Activated CD8-positive, alpha-beta T cell treated with anti-CD3 and anti-CD28 coated beads for 36 hours (primary cell): Measurements from ENCODE around the gene BCAR3. TPM values are rescaled to one million over a fixed set of nuclear protein-coding genes. Genes with fewer than 3 reads are reported as not detected.

ENCODE experiments used
- ATAC-seq: fragments of 200-7000 bp; cut with Tn5 transposase; one replicate; pipeline ENCODE4 v1.10.0; 2021; ENCODE audit warnings: mild to moderate bottlenecking, moderate library complexity
- CTCF ChIA-PET: fragments of 350-600 bp; sonication (Branson Sonifier 250); formaldehyde crosslinking; loops from one replicate; lab custom pipeline; 2021; ENCODE audit warnings: antibody characterized with exemption; lab: Charles Lee
- POLR2A ChIA-PET: fragments of 350-600 bp; sonication (Branson Sonifier 250); formaldehyde crosslinking; loops from one replicate; lab custom pipeline; 2021; ENCODE audit warnings: antibody characterized with exemption; lab: Charles Lee
- DNase-seq: peaks from one replicate; pipeline ENCODE4 v3.0.0-alpha.2; 2020
- H3K27ac Mint-ChIP-seq: one replicate; pipeline ENCODE4 v1.8.0; 2021; ENCODE audit warnings: mild to moderate bottlenecking, mixed read lengths
- H3K27me3 Mint-ChIP-seq: one replicate; pipeline ENCODE4 v1.8.0; 2021; ENCODE audit warnings: mixed read lengths
- H3K36me3 Mint-ChIP-seq: one replicate; pipeline ENCODE4 v1.8.0; 2021; ENCODE audit warnings: low read depth, mixed read lengths
- H3K4me1 Mint-ChIP-seq: one replicate; pipeline ENCODE4 v1.8.0; 2021; ENCODE audit warnings: low read depth, mixed read lengths
- H3K4me3 Mint-ChIP-seq: one replicate; pipeline ENCODE4 v1.8.0; 2021; ENCODE audit warnings: mild to moderate bottlenecking, moderate library complexity, mixed read lengths
- H3K9me3 Mint-ChIP-seq: one replicate; pipeline ENCODE4 v1.8.0; 2021; ENCODE audit warnings: mixed read lengths
- CTCF ChIP-seq: fragments of 200-600 bp; IDR thresholded peaks from one replicate; pipeline ENCODE4 v1.8.0; 2022; ENCODE audit warnings: antibody characterized with exemption, mild to moderate bottlenecking
- intact Hi-C: fragments of 100-400 bp; cut with micrococcal nuclease; formaldehyde crosslinking; loops from one replicate; pipeline ENCODE4 v1.10.0; 2022
- total RNA-seq, 2 experiments: library from RNA; stranded (reverse); gene quantifications; one replicate each; pipeline ENCODE4 v1.2.3, GENCODE V29; 2021

BCAR3 gene
- total RNA-seq, 2 experiments from 2014 or later, result 0.51 to 0.70 TPM

- DNase-seq (peak; percentile 69), ATAC-seq (peak; percentile 95)
- H3K4me3 Mint-ChIP-seq, result no peak overlapping the region
- H3K9me3 Mint-ChIP-seq, result no peaks in the 10 kb centered on the region
- H3K4me1 Mint-ChIP-seq, result peaks cover 18% of the 10 kb centered on the region
- no peaks in the 10 kb centered on the region for H3K36me3 Mint-ChIP-seq
- H3K27me3 Mint-ChIP-seq, result peaks cover 7% of the 10 kb centered on the region
- intact Hi-C loops, result no loop called here
- ChIA-PET POLR2A (interaction anchor here (0.6 to 1.1 kb wide), 4 partner anchors 8 to 529 kb away, joined by 3 to 4 read pairs (median 3); partner anchors contain the start of gene MTF2), CTCF (interaction anchor here (0.8 to 2.0 kb wide), 7 partner anchors 8 to 303 kb away, joined by 3 to 7 read pairs (median 5); no protein-coding TSS in a partner anchor)
- TF ChIP-seq CTCF, result no peak
- peak overlapping the region; percentile 27 for H3K27ac Mint-ChIP-seq
These were observed 73.8 kb downstream of the BCAR3 start for GRCh38 chr1:93607814-93608186.

GRCh38 chr1:93605812-93606512 is 75.7 kb downstream of the BCAR3 start:
- intact Hi-C loops, result no loop called here
- peaks cover 7% of the 10 kb centered on the region for H3K27me3 Mint-ChIP-seq
- ChIA-PET POLR2A (interaction anchor here (0.6 kb wide), 1 partner anchor 13 kb away, joined by 3 read pairs; no protein-coding TSS in a partner anchor), CTCF (no interaction called here)
- no peak for ATAC-seq
- no peak overlapping the region for H3K27ac Mint-ChIP-seq
- H3K36me3 Mint-ChIP-seq, result no peaks in the 10 kb centered on the region
- no peak overlapping the region for H3K4me3 Mint-ChIP-seq
- peaks cover 18% of the 10 kb centered on the region for H3K4me1 Mint-ChIP-seq
- TF ChIP-seq CTCF, result no peak
- no peaks in the 10 kb centered on the region for H3K9me3 Mint-ChIP-seq
- DNase-seq, result no peak

GRCh38 chr1:93605026-93605568 is 76.5 kb downstream of the BCAR3 start:
- no peaks in the 10 kb centered on the region for H3K9me3 Mint-ChIP-seq
- H3K36me3 Mint-ChIP-seq, result no peaks in the 10 kb centered on the region
- DNase-seq (no peak), ATAC-seq (no peak)
- H3K27ac Mint-ChIP-seq, result no peak overlapping the region
- ChIA-PET POLR2A (no interaction called here), CTCF (interaction anchor here (1.2 kb wide), 1 partner anchor 14 kb away, joined by 3 read pairs; no protein-coding TSS in a partner anchor)
- intact Hi-C loops, result no loop called here
- TF ChIP-seq CTCF, result no peak
- peaks cover 7% of the 10 kb centered on the region for H3K27me3 Mint-ChIP-seq
- H3K4me3 Mint-ChIP-seq, result no peak overlapping the region
- H3K4me1 Mint-ChIP-seq, result peaks cover 18% of the 10 kb centered on the region

- Mint-ChIP-seq H3K27ac (no peak overlapping the region), H3K9me3 (no peaks in the 10 kb centered on the region), H3K4me3 (no peak overlapping the region), H3K4me1 (peaks cover 18% of the 10 kb centered on the region), H3K36me3 (no peaks in the 10 kb centered on the region), H3K27me3 (peaks cover 5% of the 10 kb centered on the region)
- DNase-seq (no peak), ATAC-seq (no peak)
- intact Hi-C loops, result no loop called here
- TF ChIP-seq CTCF, result no peak
- POLR2A ChIA-PET, result no interaction called here
- CTCF ChIA-PET, result interaction anchor here (1.2 kb wide), 1 partner anchor 15 kb away, joined by 3 read pairs; no protein-coding TSS in a partner anchor
These were observed 77.2 kb downstream of the BCAR3 start for GRCh38 chr1:93604411-93604810.

GRCh38 chr1:93603601-93604000 is 78.0 kb downstream of the BCAR3 start:
- TF ChIP-seq CTCF, result no peak
- ATAC-seq, result no peak
- H3K4me3 Mint-ChIP-seq, result no peak overlapping the region
- peaks cover 5% of the 10 kb centered on the region for H3K27me3 Mint-ChIP-seq
- POLR2A ChIA-PET, result no interaction called here
- no peak for DNase-seq
- intact Hi-C loops, result no loop called here
- CTCF ChIA-PET, result interaction anchor here (1.0 kb wide), 1 partner anchor 26 kb away, joined by 3 read pairs; no protein-coding TSS in a partner anchor
- peaks cover 12% of the 10 kb centered on the region for H3K4me1 Mint-ChIP-seq
- no peaks in the 10 kb centered on the region for H3K36me3 Mint-ChIP-seq
- H3K27ac Mint-ChIP-seq, result no peak overlapping the region
- H3K9me3 Mint-ChIP-seq, result no peaks in the 10 kb centered on the region
